GM23248 (cell line): ENCODE measurements around the gene CLEC4G.

ENCODE experiments used
- EZH2 ChIP-seq: fragments of 200-600 bp; sonication (generic); IDR thresholded peaks from 2 replicates; pipeline ENCODE4 v1.6.1; 2018; ENCODE audit warnings: antibody characterized with exemption, mild to moderate bottlenecking; ENCODE audit not compliant: insufficient read depth, poor library complexity, severe bottlenecking
- EZH2phosphoT487 ChIP-seq: fragments of 200-600 bp; sonication (generic); IDR thresholded peaks from 2 replicates; pipeline ENCODE4 v1.6.1; 2018; ENCODE audit warnings: antibody characterized with exemption, moderate library complexity, mild to moderate bottlenecking, low read depth; ENCODE audit not compliant: insufficient read depth

DNA sequence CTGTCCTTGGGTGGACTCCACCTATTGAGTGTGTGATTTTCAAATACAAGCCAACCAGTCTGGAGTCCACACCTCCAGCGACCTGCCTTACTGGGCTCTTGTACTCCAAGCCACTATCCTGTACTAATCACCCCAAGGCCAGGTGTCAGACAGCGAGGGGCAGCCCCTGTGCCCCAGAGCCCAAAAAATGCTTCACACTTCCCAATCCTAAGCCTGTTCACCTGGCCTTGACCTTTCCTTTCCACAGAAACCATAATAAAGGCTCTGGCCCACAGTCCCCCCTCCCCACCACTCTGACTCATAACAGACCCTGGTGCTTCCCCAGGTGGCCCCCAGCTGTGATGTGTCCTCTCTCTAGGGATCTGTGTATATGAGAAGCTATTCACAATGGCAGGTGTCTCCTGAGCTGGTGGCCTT is 11.5 kb upstream of the CLEC4G start:
- TF ChIP-seq EZH2 (no peak), EZH2phosphoT487 (no peak)
